H9 (cell line): ENCODE results near the gene FOXN1. TPM values are rescaled to one million over a fixed set of nuclear protein-coding genes. Genes with fewer than 3 reads are reported as not detected.

Source experiments
- DNase-seq: peaks from one replicate; pipeline ENCODE4 v3.0.0-alpha.2; 2017
- H2AFZ ChIP-seq: one replicate; pipeline ENCODE4 v1.6.1; 2013; ENCODE audit warnings: mild to moderate bottlenecking, low read length, control low read depth, moderate library complexity
- H2AK5ac ChIP-seq: 2 replicates; pipeline ENCODE4 v1.6.1; 2013; ENCODE audit warnings: low read length, control low read depth, mixed read lengths; ENCODE audit not compliant: insufficient read length
- H2BK120ac ChIP-seq: one replicate; pipeline ENCODE4 v1.6.1; 2013; ENCODE audit warnings: low read depth, mild to moderate bottlenecking, low read length, control low read depth, inconsistent platforms; ENCODE audit not compliant: poor library complexity, severe bottlenecking
- H2BK12ac ChIP-seq: 2 replicates; pipeline ENCODE4 v1.6.1; 2013; ENCODE audit warnings: low read length, control low read depth, mixed read lengths, low read depth; ENCODE audit not compliant: insufficient read length
- H2BK15ac ChIP-seq: 2 replicates; pipeline ENCODE4 v1.6.1; 2013; ENCODE audit warnings: low read depth, low read length, control low read depth
- H2BK20ac ChIP-seq: one replicate; pipeline ENCODE4 v1.6.1; 2013; ENCODE audit warnings: low read depth, mild to moderate bottlenecking, low read length, control low read depth, inconsistent platforms; ENCODE audit not compliant: poor library complexity, severe bottlenecking
- H2BK5ac ChIP-seq: 2 replicates; pipeline ENCODE4 v1.6.1; 2013; ENCODE audit warnings: low read length, control low read depth, mixed read lengths; ENCODE audit not compliant: insufficient read length
- H3K14ac ChIP-seq: 2 replicates; pipeline ENCODE4 v1.6.1; 2013; ENCODE audit warnings: low read length, control low read depth; ENCODE audit not compliant: insufficient read depth
- H3K18ac ChIP-seq: 2 replicates; pipeline ENCODE4 v1.6.1; 2013; ENCODE audit warnings: low read depth, mild to moderate bottlenecking, mixed read lengths, low read length, control low read depth; ENCODE audit not compliant: insufficient read length
- H3K23ac ChIP-seq: 2 replicates; pipeline ENCODE4 v1.6.1; 2013; ENCODE audit warnings: low read length, control low read depth, mixed read lengths, low read depth; ENCODE audit not compliant: insufficient read length
- H3K23me2 ChIP-seq: 2 replicates; pipeline ENCODE4 v1.6.1; 2013; ENCODE audit warnings: low read depth, mild to moderate bottlenecking, mixed read lengths, low read length, control low read depth; ENCODE audit not compliant: insufficient read length, poor library complexity, severe bottlenecking
- H3K27ac ChIP-seq: 2 replicates; pipeline ENCODE4 v1.5.1; 2013; ENCODE audit warnings: low read length, control low read depth, mixed read lengths, low read depth; ENCODE audit not compliant: insufficient read length
- H3K27me3 ChIP-seq: 2 replicates; pipeline ENCODE4 v1.6.1; 2013; ENCODE audit warnings: low read length, control low read depth, inconsistent platforms; ENCODE audit not compliant: insufficient read depth
- H3K4ac ChIP-seq: 2 replicates; pipeline ENCODE4 v1.6.1; 2013; ENCODE audit warnings: low read depth, mild to moderate bottlenecking, control low read depth, inconsistent platforms, low read length, moderate library complexity
- H3K4me1 ChIP-seq: 2 replicates; pipeline ENCODE4 v1.6.1; 2013; ENCODE audit warnings: low read length, control low read depth, inconsistent platforms; ENCODE audit not compliant: insufficient read depth
- H3K4me2 ChIP-seq: 2 replicates; pipeline ENCODE4 v1.6.1; 2013; ENCODE audit warnings: low read length, control low read depth, mixed read lengths; ENCODE audit not compliant: insufficient read length, insufficient read depth
- H3K56ac ChIP-seq: 2 replicates; pipeline ENCODE4 v1.6.1; 2013; ENCODE audit warnings: low read depth, mild to moderate bottlenecking, mixed read lengths, low read length, control low read depth; ENCODE audit not compliant: insufficient read length
- H3K79me1 ChIP-seq: 2 replicates; pipeline ENCODE4 v1.6.1; 2013; ENCODE audit warnings: low read depth, mild to moderate bottlenecking, moderate library complexity, low read length, control low read depth, inconsistent platforms; ENCODE audit not compliant: insufficient read depth, poor library complexity, severe bottlenecking
- H3K79me2 ChIP-seq: 2 replicates; pipeline ENCODE4 v1.6.1; 2013; ENCODE audit warnings: low read length, control low read depth, inconsistent platforms; ENCODE audit not compliant: insufficient read depth
- H3K9ac ChIP-seq: 2 replicates; pipeline ENCODE4 v1.6.1; 2013; ENCODE audit warnings: low read length, control low read depth, mixed read lengths; ENCODE audit not compliant: insufficient read length; ENCODE audit errors: extremely low read depth
- H3K9me3 ChIP-seq: one replicate; pipeline ENCODE4 v1.6.1; 2013; ENCODE audit warnings: low read depth, low read length, inconsistent platforms; ENCODE audit not compliant: control insufficient read depth
- H3T11ph ChIP-seq: one replicate; pipeline ENCODE4 v1.6.1; 2013; ENCODE audit warnings: mild to moderate bottlenecking, low read length, control low read depth, inconsistent platforms
- H4K20me1 ChIP-seq: one replicate; pipeline ENCODE4 v1.6.1; 2013; ENCODE audit not compliant: control insufficient read depth, insufficient read length, insufficient read depth
- H4K5ac ChIP-seq: 2 replicates; pipeline ENCODE4 v1.6.1; 2013; ENCODE audit warnings: low read depth, mild to moderate bottlenecking, mixed read lengths, low read length, control low read depth; ENCODE audit not compliant: insufficient read length
- H4K8ac ChIP-seq: replicated peaks from 2 replicates; pipeline ENCODE4 v1.6.1; 2013; ENCODE audit warnings: low read length, control low read depth, mixed read lengths, low read depth; ENCODE audit not compliant: insufficient read length
- H4K91ac ChIP-seq: 2 replicates; pipeline ENCODE4 v1.6.1; 2013; ENCODE audit warnings: low read depth, mild to moderate bottlenecking, moderate library complexity, mixed read lengths, low read length, control low read depth; ENCODE audit not compliant: insufficient read length
- H3K27ac Mint-ChIP-seq, 3 experiments: 2 replicates in 2 of 3; 3 replicates in 1 of 3; pipeline ENCODE4 v1.8.0; 2020 to 2021; ENCODE audit warnings: mixed read lengths in 3 of 3, mild to moderate bottlenecking in 1 of 3, moderate library complexity in 1 of 3
- H3K27me3 Mint-ChIP-seq: 2 replicates; pipeline ENCODE4 v1.8.0; 2021; ENCODE audit warnings: low read depth, mild to moderate bottlenecking, moderate library complexity, mixed read lengths
- H3K36me3 Mint-ChIP-seq, 3 experiments: 2 replicates in 2 of 3; 3 replicates in 1 of 3; pipeline ENCODE4 v1.8.0; 2020 to 2021; ENCODE audit warnings: low read depth in 3 of 3, mixed read lengths in 3 of 3; ENCODE audit not compliant: insufficient read depth in 1 of 3
- H3K4me1 Mint-ChIP-seq, 2 experiments: 2 replicates each; pipeline ENCODE4 v1.8.0; 2020; ENCODE audit warnings: mixed read lengths in 2 of 2
- H3K4me3 Mint-ChIP-seq, 2 experiments: 2 replicates in 1 of 2; 3 replicates in 1 of 2; pipeline ENCODE4 v1.8.0; 2020 to 2021; ENCODE audit warnings: mild to moderate bottlenecking in 2 of 2, mixed read lengths in 2 of 2, moderate library complexity in 1 of 2
- H3K9me3 Mint-ChIP-seq, 2 experiments: 2 replicates in 1 of 2; 3 replicates in 1 of 2; pipeline ENCODE4 v1.8.0; 2020; ENCODE audit warnings: mild to moderate bottlenecking in 2 of 2, mixed read lengths in 2 of 2, moderate library complexity in 1 of 2
- CTCF ChIP-seq: fragments of 200-600 bp; sonication (generic); conservative IDR thresholded peaks from 3 replicates; pipeline ENCODE4 v1.8.0; 2021; ENCODE audit warnings: antibody characterized with exemption, mild to moderate bottlenecking
- WGBS: extraction: QIAGEN DNeasy Blood & Tissue Kit; methylation state at CpG from one replicate; pipeline ENCODE4 v1.1.7; 2013; ENCODE audit warnings: missing lambda C conversion rate, low lambda C conversion rate, mixed read lengths; ENCODE audit not compliant: insufficient read length; ENCODE audit errors: extremely low coverage; 5-methylcytosine and 5-hydroxymethylcytosine counted together
- total RNA-seq: library from RNA; stranded (reverse); gene quantifications from 2 replicates; pipeline ENCODE4 v1.2.1, GENCODE V29; 2021

FOXN1 gene
- total RNA-seq, 1 experiment from 2014 or later = not detected

DNA sequence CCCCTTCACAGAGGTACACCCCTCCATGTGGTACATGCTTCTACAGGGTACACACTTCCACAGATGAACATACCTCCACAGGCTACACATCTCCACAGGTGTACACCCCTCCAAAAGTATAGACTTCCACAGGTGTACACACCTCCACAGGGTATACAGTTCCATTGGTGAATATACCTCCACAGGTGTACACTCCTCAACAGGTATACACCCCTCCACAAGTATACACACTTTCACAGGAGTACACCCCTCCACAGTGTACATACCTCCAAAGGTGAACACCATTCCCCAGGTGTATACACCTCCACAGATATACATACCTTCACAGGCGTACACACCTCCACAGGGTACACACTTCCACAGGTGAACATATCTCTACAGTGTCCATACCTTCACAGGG, 9.4 kb downstream of the FOXN1 start:
- no peaks in the 10 kb centered on the region for H3K9me3 ChIP-seq
- H4K91ac ChIP-seq = no peak overlapping the region
- Mint-ChIP-seq H3K27ac (no peak overlapping the region), H3K4me1 (peaks cover 5 to 9% of the 10 kb centered on the region in 2 experiments; a peak in 3 of 4 replicates), H3K36me3 (no peaks in the 10 kb centered on the region), H3K27me3 (peaks cover 23% of the 10 kb centered on the region), H3K4me3 (no peak overlapping the region), H3K9me3 (peaks cover 2 to 5% of the 10 kb centered on the region in 2 experiments; a peak in 2 of 5 replicates)
- no peaks in the 10 kb centered on the region for H3K79me1 ChIP-seq
- TF ChIP-seq CTCF = no peak
- H3K23ac ChIP-seq = no peak overlapping the region
- no peak overlapping the region for H4K8ac ChIP-seq
- H3T11ph ChIP-seq = no peak overlapping the region
- no peak overlapping the region for H2BK5ac ChIP-seq
- no peak overlapping the region for H2BK20ac ChIP-seq
- DNase-seq = no peak
- no peak overlapping the region for H2AFZ ChIP-seq
- H3K9ac ChIP-seq = no peak overlapping the region
- WGBS = no CpG with 5 or more reads among the region's 1 CpG
- no peak overlapping the region for H3K4ac ChIP-seq
- no peak overlapping the region for H4K5ac ChIP-seq
- no peak overlapping the region for H3K4me2 ChIP-seq
- H3K4me1 ChIP-seq = no peaks in the 10 kb centered on the region
- H3K23me2 ChIP-seq = no peaks in the 10 kb centered on the region
- no peak overlapping the region for H3K27ac ChIP-seq
- H2BK120ac ChIP-seq = no peak overlapping the region
- no peaks in the 10 kb centered on the region for H3K79me2 ChIP-seq
- H4K20me1 ChIP-seq = no peaks in the 10 kb centered on the region
- H2BK15ac ChIP-seq = no peak overlapping the region
- no peak overlapping the region for H2BK12ac ChIP-seq
- no peaks in the 10 kb centered on the region for H3K27me3 ChIP-seq
- no peak overlapping the region for H3K56ac ChIP-seq
- H2AK5ac ChIP-seq = no peak overlapping the region
- H3K18ac ChIP-seq = no peak overlapping the region
- H3K14ac ChIP-seq = no peak overlapping the region
